Stimulated activated CD8-positive, alpha-beta memory T cell treated with anti-CD3 and anti-CD28 coated beads, Interleukin-4, amount 100 ng/mL, for 4 hours (primary cell): ENCODE data around the gene TBC1D5.
"Not testable (repeated sequence)": the region's sequence is repeated elsewhere in the genome, so short reads cannot be mapped to it uniquely, and the experiment has no call there.

Experiments used
- DNase-seq, 2 donors: peaks; one replicate each; pipeline ENCODE4 v3.0.0-alpha.2; 2020; ENCODE audit warnings: low read depth in 2 of 2, low spot score in 1 of 2

TBC1D5 gene

GRCh38 chr3:17648630-17649355 is 93.6 kb downstream of the TBC1D5 start:
- not testable (repeated sequence) for DNase-seq

GRCh38 chr3:17645074-17645698 is 97.2 kb downstream of the TBC1D5 start:
- DNase-seq = no peak

- no peak for DNase-seq
Observed at GRCh38 chr3:17643691-17644090, 98.7 kb downstream of the TBC1D5 start.

- DNase-seq = no peak
Observed at GRCh38 chr3:17642474-17642873, 100.0 kb downstream of the TBC1D5 start.

- DNase-seq = no peak
Observed at GRCh38 chr3:17640466-17640865, 102.0 kb downstream of the TBC1D5 start.

- DNase-seq = no peak
Observed at GRCh38 chr3:17639765-17640164, 102.7 kb downstream of the TBC1D5 start.

GRCh38 chr3:17639257-17639656 is 103.2 kb downstream of the TBC1D5 start:
- DNase-seq = no peak

GRCh38 chr3:17638356-17638755 is 104.1 kb downstream of the TBC1D5 start:
- no peak for DNase-seq

GRCh38 chr3:17635675-17636074 is 106.8 kb downstream of the TBC1D5 start:
- not testable (repeated sequence) for DNase-seq

GRCh38 chr3:17634964-17635363 is 107.5 kb downstream of the TBC1D5 start:
- no peak for DNase-seq

- DNase-seq = no peak
Observed at GRCh38 chr3:17634201-17634600, 108.2 kb downstream of the TBC1D5 start.

GRCh38 chr3:17632401-17633100 is 109.9 kb downstream of the TBC1D5 start:
- no peak for DNase-seq

GRCh38 chr3:17631609-17632008 is 110.8 kb downstream of the TBC1D5 start:
- DNase-seq = no peak

GRCh38 chr3:17629400-17629799 is 113.0 kb downstream of the TBC1D5 start:
- no peak for DNase-seq

- DNase-seq = no peak
Observed at GRCh38 chr3:17626395-17626794, 116.0 kb downstream of the TBC1D5 start.

- no peak for DNase-seq
Observed at GRCh38 chr3:17625133-17625532, 117.3 kb downstream of the TBC1D5 start.

GRCh38 chr3:17623464-17623863 is 119.0 kb downstream of the TBC1D5 start:
- no peak for DNase-seq

- DNase-seq = no peak
Observed at GRCh38 chr3:17619968-17620367, 122.5 kb downstream of the TBC1D5 start.

- DNase-seq = not testable (repeated sequence)
Observed at GRCh38 chr3:17613017-17613416, 129.4 kb downstream of the TBC1D5 start.

- DNase-seq = no peak
Observed at GRCh38 chr3:17607905-17608304, 134.5 kb downstream of the TBC1D5 start.

- DNase-seq = no peak
Observed at GRCh38 chr3:17605934-17606333, 136.5 kb downstream of the TBC1D5 start.

GRCh38 chr3:17605032-17605431 is 137.4 kb downstream of the TBC1D5 start:
- DNase-seq = no peak
